Measurements from ENCODE around the gene EPS15. TPM values are rescaled to one million over a fixed set of nuclear protein-coding genes. Genes with fewer than 3 reads are reported as not detected.

EPS15 gene
- total and polyA plus RNA-seq, 7 donors, result 9.8 to 71.9 (median 46.1) TPM

- H3K36me3 ChIP-seq (ENCODE audit: insufficient read depth in 1 of 2, low read depth in 1 of 2), result no peaks in the 10 kb centered on the region
- DNase-seq, result no peak
- peak overlapping the region; percentile 83 for H3K4me3 ChIP-seq
- H3K9me3 ChIP-seq, result no peaks in the 10 kb centered on the region
- peaks cover 58% of the 10 kb centered on the region for H3K4me1 ChIP-seq
- H3K27me3 ChIP-seq (ENCODE audit: insufficient read depth in 3 of 3, low read length in 2 of 3), result no peaks in the 10 kb centered on the region
- intact Hi-C loops (cut with DNase I), result loop anchor here (5.0 kb wide), 2 partner anchors 96 to 101 kb away; partner anchors contain the start of gene OSBPL9 (in 1 of the 2)
- ATAC-seq, result no peak
- H3K27ac ChIP-seq, result peak overlapping the region; percentile 96
- WGBS, 3 donors, result 17 to 30% (median 24%) methylated on average over 2 of the region's 2 CpGs
- TF ChIP-seq CTCF (IDR thresholded peaks at IDR 0.05), result no peak
These were observed 2.4 kb downstream of the EPS15 start for GRCh38 chr1:51516649-51517158.

- Histone ChIP-seq H3K4me3 (peak overlapping the region; percentile 83), H3K4me1 (peaks cover 61% of the 10 kb centered on the region), H3K36me3 (ENCODE audit: insufficient read depth in 1 of 2, low read depth in 1 of 2) (no peaks in the 10 kb centered on the region), H3K9me3 (no peaks in the 10 kb centered on the region), H3K27ac (peak overlapping the region; percentile 96), H3K27me3 (ENCODE audit: insufficient read depth in 3 of 3, low read length in 2 of 3) (no peaks in the 10 kb centered on the region)
- DNase-seq (no peak), ATAC-seq (no peak)
- no peak for TF ChIP-seq CTCF (IDR thresholded peaks at IDR 0.05)
- intact Hi-C loops (cut with DNase I), result loop anchor here (5.0 kb wide), 2 partner anchors 96 to 101 kb away; partner anchors contain the start of gene OSBPL9 (in 1 of the 2)
These were observed 3.0 kb downstream of the EPS15 start for GRCh38 chr1:51515982-51516648.

- TF ChIP-seq CTCF (IDR thresholded peaks at IDR 0.05), result no peak
- no peaks in the 10 kb centered on the region for H3K27me3 ChIP-seq (ENCODE audit: insufficient read depth in 3 of 3, low read length in 2 of 3)
- H3K36me3 ChIP-seq (ENCODE audit: insufficient read depth in 1 of 2, low read depth in 1 of 2), result no peaks in the 10 kb centered on the region
- intact Hi-C loops (cut with DNase I), result loop anchor here (5.0 kb wide), 2 partner anchors 97 to 102 kb away; partner anchors contain the start of gene OSBPL9 (in 1 of the 2)
- ATAC-seq (no peak), DNase-seq (no peak)
- H3K27ac ChIP-seq, result peak overlapping the region; percentile 96
- 52 to 62% (median 62%) methylated on average over 5 of the region's 5 CpGs for WGBS, 3 donors
- H3K4me3 ChIP-seq, result peak overlapping the region; percentile 83
- H3K4me1 ChIP-seq, result peaks cover 61% of the 10 kb centered on the region
- H3K9me3 ChIP-seq, result no peaks in the 10 kb centered on the region
These were observed 3.6 kb downstream of the EPS15 start for GRCh38 chr1:51515312-51515960.

- H3K27me3 ChIP-seq (ENCODE audit: insufficient read depth in 3 of 3, low read length in 2 of 3), result no peaks in the 10 kb centered on the region
- TF ChIP-seq CTCF (IDR thresholded peaks at IDR 0.05), result no peak
- intact Hi-C loops (cut with DNase I), result loop anchor here (5.0 kb wide), 2 partner anchors 98 to 103 kb away; partner anchors contain the start of gene OSBPL9 (in 1 of the 2)
- no peaks in the 10 kb centered on the region for H3K9me3 ChIP-seq
- H3K4me3 ChIP-seq, result peak overlapping the region; percentile 83
- H3K4me1 ChIP-seq, result peaks cover 66% of the 10 kb centered on the region
- DNase-seq (no peak), ATAC-seq (no peak)
- peak overlapping the region; percentile 96 for H3K27ac ChIP-seq
- H3K36me3 ChIP-seq (ENCODE audit: insufficient read depth in 1 of 2, low read depth in 1 of 2), result no peaks in the 10 kb centered on the region
- WGBS, 3 donors, result 13 to 43% (median 24%) methylated on average over 2 of the region's 2 CpGs
These were observed 4.3 kb downstream of the EPS15 start for GRCh38 chr1:51514733-51515132.

Measured in psoas muscle (tissue), 8 donors.